HUDEP-2 (cell line): ENCODE measurements around the gene CDC40.
A peak's percentile ranks its signal among the peaks of the same experiment; 100 is the strongest.

Experiments
- DNase-seq, 76 experiments: peaks; one replicate each; lab custom pipeline; 2025; ENCODE audit not compliant: unreplicated experiment in 76 of 76; lab: John Stamatoyannopoulos, UW

Gene CDC40

DNA sequence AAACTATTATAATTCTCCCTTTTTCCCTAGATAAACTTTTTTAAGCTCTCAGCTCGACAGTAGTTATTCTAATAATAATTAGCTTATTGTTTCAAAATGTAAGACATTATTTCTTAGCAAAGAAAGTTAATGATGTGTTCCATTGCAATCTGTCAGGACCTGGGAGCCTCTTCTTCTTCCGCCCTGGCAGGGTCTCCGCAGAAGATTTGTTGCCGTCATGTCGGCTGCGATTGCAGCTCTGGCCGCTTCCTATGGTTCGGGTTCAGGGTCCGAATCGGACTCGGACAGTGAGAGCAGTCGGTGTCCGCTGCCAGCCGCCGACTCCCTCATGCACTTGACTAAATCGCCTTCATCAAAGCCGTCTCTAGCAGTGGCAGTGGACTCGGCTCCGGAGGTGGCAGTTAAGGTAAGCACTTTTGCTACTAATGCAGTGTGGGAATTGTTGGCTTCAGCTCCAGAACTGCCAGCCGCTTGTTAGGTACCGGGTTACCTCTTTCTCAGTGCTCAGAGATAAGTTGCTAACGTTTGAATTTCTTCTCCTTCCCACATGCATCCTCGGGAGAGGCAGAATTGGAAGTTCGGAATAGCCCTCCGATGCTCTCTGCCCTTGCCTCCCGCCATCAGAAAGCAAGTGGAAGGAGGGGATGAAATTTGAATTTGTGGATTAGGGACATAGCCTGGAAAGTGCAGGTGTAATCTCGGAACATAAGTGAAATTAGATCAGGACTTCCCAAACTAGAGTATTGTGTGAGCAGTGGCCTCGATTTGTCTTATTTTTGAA lies at the start of gene CDC40:
Gene CDC40 (plus strand): TSS at position 200 of the 781 bp plus-strand sequence. CDS start 18 bp downstream, at position 218.
- DNase-seq, result peak in 42 of 76 experiments; percentile 29 to 84 (median 62)

DNA sequence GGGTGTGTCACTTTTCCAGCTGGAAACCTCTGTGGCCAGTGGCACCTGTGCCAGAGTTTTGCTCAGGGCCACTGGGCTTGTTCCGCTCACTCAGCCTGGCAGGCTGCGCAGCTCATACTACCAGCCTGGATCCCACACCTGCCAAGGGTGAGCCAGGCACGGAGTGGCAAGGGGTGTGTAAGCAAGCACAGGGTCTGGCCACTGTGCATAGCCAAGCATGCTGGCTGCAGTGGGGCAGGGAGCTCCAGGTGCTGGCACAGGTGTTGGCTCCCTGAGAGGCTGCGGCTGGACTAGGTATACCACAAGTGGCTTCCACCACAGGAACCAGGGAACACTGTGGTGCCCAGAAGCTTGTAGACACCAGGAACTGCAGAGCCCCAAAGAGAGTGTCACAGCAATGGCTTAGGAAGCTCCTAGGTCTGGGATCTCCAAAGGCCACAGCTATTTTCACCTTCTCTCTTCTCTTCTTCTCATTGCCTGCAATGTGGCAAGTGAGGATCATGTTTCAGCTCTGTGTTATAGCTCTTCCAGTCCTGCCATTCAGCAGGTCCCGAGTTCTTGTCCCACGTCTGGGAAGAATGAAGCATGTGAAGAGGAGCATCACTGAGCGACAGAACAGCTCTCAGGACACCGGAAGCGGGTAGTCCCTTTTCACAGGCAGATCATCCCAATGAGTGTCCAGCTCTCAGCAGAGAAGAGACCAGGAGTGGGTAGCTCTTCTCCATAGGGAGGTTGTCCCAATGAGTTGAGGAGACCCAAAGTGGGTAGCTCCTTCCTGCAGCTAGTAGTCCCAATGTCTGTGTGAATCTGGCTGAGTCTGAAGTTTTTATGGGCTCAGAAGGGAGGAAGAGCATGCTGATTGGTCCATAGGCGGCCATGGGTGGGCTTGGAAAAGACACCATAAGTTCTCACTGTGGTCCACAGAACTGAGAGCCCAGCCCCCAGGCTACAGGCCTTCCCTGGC lies 42.0 kb upstream of the CDC40 start:
- DNase-seq, result no peak

DNA sequence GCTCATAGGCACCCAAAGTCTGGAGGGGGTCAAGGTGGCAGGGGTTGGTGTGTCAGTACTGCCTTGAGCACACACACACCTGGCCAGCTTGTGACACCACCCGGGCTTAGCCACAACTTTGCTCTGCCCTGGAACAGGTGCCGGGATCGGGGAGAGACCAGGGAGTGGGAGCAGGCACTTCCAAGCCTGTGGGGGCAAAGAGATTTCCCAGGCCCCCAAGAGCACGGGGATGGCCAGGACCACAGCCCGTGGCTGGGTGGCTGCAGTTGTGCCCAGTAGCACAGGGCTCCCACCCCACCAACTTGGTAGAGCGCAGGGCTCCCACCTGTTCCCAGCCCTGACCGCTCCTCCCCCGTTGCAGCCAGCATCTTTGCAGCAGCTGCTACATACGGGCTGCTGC lies 41.2 kb upstream of the CDC40 start:
- no peak for DNase-seq

DNA sequence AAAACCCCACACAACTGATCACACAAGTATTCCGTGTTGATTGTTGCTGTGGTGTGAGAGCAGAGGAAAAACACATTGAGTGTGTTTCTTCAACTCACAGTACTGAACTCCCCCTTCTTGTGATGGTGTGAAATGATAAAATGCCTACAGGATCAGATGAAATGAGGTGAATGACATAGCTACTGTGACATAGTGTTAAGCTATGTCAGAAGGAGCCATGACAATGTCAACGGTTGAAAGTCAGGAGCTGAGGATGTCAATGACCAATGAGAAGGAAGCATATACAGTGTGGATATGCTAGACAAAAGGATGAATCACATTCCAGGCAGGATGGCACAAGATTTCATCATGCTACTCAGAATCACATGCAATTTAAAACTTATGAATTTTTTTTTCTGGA lies 39.6 kb upstream of the CDC40 start:
- no peak for DNase-seq

DNA sequence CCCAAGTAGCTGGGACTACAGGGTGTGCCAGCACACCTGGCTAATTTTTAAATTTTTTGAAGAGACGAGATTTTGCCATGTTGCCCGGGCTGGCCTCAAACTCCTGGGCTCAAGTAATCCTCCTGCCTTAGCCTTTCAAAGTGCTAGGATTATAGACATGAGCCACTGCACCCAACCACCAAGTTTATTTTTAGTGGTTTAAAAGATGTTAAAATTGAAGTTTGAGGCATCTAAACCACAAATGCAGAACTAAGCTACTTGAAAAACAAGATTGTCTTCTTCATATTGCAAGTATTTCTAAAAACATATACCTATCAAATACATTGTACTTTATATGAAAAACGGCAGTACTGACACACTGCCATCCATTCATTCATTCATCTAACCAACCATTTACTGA lies 32.4 kb upstream of the CDC40 start:
- DNase-seq, result no peak

DNA sequence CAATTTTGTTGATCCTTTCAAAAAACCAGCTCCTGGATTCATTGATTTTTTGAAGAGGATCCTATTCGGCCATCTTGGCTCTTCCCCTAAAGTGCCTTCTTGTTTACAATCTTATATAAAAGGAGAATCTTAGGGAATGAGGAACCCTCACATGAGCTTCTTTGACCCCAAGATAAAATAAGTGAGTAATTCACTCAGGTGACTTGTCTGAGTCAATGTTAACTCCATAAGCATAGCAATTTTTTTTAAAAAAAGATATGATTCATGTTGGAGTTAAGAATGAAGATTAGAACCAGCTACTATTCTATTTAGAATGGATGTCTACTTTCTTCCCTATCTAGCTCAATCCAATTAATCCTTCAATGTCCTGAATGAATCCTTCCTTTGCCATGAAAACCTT lies 21.7 kb upstream of the CDC40 start:
- no peak for DNase-seq

DNA sequence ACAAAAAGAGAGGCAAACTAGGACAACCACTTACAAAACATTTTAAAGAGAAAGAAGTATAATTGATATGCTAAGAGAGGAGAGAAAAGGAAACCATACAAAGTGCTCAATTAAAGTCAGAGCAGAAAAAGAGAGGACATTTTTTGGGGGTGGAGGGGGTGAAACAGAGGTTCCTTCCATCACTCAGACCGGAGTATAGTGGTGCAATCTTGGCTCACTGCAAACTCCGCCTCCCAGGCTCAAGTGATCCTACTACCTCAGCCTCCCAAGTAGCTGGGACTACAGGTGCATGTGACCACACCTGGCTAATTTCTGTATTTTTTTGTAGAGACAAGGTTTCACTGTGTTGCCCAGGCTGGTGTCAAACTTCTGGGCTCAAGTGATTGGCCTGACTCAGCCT lies 10.1 kb upstream of the CDC40 start:
- DNase-seq, result no peak

DNA sequence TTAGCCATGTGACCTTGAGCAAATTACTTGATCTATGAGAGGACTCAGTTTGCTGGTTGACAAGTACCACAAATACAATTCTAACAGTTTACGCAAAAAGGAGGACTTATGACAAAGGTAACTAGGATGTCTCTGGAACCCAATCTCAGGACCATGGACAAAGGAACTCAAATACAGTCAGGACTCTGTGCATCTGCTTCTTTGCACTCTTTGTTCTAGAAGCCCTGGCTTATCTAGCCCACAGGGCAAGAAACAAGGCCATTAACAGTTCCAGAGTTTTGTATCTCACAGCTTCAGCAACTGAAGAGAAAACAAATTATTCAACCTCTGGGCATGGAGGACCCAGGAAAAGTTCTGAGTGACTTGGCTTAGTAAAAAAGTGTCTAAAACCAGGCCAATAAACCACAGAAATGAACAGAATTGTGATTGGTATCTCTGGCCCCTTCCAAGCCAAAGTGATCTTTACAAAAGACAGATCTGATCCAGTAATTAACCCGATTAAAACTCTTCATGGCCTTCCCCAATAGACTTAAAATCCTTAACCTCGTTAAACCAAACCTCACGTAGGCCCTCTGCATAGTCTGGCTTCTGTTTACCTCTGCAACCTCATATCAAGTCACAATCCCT lies 6.6 kb upstream of the CDC40 start:
- DNase-seq, result peak in 5 of 76 experiments; percentile 13 to 29 (median 18)

DNA sequence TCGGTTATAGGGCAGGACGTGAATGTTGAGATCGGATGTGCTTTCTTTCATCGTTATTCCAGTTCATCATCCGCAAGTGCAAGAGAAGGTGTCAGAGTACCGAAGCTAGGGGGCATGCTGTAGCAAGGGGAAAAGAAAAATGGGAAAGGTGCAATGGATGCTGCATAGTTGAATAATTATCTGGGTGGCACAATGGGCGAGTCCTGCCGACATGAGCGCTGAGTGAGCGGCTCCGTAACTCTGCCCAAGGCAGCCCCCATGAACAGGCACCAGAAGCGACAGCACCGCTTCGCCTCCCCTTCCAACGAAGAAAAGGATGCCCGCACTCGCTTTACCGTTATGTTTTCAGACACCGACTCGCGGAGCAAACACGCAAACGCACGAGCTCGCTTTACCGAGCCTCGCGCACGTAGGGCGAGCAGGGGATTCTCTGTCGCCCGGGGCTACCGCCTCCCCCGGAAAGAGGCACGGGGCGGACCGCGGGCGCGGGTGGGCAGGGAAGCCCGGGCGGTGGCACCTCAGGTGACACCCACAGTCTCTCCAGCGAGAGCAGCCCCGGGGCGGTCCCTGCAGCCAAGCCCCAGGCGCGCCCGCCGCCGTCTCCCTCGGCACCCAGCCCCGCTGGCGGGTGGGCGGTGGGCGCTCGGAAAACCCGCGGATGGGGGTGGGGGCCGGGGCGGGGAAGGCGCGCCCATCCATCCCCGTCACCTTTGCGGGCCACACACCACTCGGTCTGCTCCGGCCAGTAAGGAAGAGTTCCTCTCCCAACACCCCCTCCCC lies 1.4 kb upstream of the CDC40 start:
- peak in 64 of 76 experiments; percentile 9 to 73 (median 48) for DNase-seq

DNA sequence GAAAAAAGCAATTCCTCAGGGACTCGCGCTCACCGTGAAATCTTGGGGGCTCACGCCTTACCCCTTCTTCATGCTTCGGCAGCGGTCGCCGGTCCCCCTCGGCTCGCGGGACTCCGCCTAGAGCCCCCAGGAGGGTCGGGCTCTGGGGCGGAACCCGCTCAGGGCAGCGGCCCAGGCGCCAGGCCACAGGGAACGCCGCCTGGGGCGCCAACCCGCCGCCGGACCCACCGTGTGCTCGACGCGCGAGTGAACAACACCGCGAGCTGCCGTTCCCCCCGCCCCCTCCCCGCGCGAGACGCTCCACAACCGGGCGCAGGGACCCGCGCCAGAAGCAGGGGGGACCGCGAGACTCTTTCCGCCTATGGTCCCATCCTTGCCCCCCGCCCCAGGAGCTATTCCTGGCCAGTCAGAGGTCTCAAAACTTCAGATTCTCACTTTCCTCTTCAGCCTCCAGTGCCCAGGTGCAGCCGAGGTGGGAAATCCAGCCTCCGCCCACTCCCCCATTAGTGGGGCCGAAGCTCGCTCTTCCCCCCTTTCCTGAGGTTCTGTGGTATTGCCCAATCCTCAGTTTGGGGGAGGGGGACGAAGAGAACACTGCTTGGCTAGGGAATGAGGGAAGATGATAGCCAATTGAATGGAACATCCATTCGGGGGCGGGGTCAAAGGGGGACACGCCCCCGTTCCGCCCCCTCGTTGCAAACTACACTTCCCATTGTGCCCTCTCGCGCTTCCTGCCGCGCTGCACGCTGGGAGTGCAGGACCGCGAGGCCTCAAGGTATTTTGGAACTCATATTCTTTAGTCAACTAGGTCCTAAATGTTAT lies 610 bp upstream of the CDC40 start, which contains the start of gene WASF1:
Gene WASF1 (minus strand): TSS at position 265 of the 822 bp plus-strand sequence. CDS start 52,069 bp downstream, outside the sequence.
- peak in 75 of 76 experiments; percentile 69 to 98 (median 93) for DNase-seq

DNA sequence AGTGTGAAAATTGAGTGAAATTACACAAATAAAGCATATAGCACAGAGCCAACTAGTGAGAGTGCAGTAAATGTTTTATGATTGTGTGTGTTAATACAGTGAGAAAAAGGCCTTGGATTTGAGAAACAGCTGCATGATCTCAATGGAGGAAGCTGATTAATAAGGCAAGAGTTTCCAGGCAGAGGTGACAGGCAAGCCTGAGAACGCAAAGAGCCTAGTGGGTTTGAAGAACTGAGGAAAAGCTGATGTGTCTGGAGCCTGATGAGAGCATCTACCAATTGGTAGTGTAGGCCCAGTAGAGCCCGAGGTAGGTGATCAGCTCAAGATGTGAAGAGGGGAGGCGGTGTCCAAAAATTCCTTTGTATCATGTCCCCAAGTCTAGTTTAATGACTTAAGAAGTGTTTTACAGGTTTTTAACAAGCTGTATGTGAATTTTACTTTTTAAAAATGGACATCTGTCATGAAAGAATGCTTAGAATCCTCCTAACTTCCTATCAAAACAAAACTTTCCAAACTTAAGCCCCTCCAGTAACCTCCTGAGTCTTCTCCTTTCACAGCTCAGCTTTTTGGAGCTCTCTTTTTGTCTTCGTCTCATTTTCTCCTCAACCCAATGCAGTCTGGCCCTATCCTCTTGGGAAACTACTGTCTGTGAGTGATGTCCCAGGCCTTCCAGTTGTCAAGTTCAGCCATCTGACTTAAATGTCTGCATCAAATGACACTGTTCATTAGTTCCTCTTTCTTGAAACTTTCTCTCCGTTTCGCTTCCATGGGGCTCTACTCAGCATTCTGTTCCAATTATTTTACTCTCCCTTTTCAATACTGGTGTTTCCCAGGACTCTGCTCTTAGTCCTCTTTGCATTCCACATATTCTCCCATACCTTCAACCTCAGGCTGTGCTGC lies 1.2 kb downstream of the CDC40 start:
- DNase-seq, result peak in 8 of 76 experiments; percentile 7 to 40 (median 18)

DNA sequence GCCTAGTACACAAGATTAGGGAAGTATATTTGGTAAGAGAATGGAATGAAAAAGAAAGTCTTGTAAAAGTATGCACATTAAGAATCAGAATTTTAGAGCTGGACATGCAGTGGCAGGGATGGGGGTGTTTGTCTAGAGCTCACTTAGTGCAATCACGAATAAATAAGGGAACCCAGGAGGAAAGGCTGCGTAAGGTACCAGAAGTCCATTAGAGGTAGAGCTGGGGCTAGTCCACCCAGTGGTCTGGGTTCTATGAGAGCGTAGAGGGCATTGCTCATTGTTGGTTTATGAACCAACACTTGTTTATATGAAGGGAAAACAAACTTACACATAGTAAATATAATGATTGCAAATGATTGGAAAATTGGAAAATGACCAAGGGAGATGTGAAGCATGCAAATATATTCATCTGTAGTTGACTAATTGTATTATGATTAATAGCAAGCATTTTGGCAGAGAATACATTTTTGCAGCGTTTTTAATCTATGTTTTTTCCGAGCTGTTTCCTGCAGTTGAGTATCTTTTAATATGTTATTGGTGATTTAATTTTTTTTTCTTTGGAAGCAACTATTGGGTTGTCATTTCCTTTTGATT lies 3.2 kb downstream of the CDC40 start:
- no peak for DNase-seq

DNA sequence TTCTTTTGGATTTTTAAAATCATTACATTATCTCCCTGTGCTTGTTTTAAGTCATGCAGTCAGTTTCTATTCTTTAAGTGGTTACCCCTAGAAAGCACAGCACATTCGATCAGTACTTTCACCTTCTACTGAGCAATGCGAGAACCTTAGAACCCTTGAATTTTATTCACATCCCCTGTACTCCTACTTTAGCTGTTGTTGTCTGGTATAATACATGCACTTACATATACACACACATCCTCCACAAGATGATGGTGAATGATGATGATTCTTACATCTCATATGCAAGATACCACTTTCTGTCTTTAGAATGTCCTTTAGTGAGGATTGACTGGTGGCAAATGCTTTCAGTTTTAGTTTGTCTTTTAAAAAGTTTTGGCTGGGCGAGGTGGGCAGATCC lies 5.7 kb downstream of the CDC40 start:
- DNase-seq, result no peak

DNA sequence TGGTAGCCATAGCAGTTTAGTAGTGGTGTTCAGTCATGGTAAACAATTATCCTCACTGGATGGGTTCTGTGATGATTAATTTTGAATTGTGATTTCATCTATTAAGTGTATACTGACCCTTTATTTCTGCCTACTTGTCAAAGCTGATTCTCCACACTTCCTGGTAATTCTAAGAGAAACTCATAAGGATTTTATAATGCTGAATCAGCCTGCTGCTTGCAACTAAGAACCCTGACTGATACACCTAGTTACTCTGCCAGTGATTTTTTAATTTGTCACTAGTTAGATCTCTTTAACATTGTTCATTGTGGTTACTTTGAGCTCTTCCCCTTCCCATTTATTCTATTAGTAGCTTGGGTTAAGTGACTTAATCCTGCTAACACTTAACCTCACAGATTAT lies 8.6 kb downstream of the CDC40 start:
- DNase-seq, result no peak

DNA sequence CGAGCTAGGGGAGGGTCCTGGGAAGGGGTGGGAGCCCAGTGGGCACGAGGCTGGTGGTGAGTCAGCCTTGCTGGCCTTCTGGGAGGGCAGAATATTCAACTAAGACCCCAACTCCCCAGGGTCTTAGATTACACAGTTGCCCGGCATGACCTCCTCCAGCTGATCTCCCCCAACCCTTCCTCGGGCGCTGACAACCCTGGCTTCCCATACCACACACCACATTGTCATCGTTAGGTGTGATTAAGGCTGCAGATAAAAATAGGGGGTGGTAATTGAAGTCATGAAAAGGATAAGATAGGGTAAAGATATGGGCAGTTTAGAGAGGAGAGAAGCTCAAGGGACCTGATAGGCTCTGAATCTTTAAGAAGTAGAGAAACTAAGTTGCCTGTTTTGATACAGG lies 10.5 kb downstream of the CDC40 start:
- DNase-seq, result no peak

DNA sequence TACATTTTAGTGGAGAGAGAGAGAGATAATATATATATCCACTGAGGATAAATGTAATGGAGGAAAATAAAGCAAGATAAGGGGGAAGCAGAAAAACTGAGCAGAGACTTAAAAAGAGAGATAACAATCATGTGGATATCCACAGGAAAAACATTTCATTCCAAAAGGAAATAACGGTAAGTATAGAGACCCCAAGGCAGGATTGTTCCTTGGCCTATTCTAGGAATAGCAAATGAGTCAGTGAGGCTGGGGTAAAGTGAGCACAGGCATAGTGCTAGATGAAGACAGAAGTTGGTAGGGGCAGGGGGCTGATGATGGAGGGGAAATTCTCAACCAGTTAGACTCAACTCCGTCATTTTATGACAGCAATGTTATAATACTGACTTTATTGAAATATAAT lies 11.2 kb downstream of the CDC40 start:
- no peak for DNase-seq

DNA sequence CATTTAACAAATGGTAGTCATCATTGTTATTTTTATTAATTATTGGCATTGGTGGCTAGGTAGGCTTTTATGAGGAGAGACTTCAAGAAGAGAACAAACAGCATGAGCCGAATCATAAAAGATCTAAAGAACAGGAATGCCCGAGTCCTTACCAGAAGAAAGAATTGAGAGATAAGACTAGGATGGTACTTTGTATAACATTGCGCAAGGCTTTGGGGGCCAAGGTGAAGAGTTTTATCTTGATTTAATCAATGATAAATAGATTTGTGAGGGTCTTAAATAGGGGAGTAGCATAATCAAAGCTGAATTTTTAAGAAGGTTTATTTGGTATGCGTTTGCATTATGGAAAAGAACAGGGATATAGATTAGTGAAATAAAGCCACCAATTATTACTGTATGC lies 15.4 kb downstream of the CDC40 start:
- DNase-seq, result no peak

DNA sequence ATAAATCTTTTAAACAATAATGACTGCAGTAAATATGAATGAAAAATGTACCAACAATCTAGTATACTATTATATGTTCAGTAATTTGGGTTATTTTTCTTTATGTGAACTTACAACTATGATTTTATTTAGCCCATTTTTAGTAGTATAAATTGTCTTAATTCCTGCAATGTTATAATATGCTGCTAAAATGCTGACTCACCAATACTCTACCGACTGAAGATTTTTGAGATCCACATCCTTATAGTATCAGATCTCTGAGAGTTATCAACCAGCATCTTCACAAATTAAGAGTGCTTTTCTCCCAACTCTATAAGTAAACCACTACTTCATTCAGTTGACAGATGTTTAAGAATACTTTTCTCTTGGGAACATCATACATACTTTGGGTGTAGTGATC lies 16.6 kb downstream of the CDC40 start:
- no peak for DNase-seq
